ENCODE measurements around the gene ITGB5.

- TF ChIP-seq CTCF (conservative IDR thresholded peaks at IDR 0.05 in 1 of 2, IDR thresholded peaks at IDR 0.05 in 1 of 2; ENCODE audit: extremely low read depth in 1 of 2, insufficient read depth in 1 of 2, low read depth in 1 of 2, low read length in 2 of 2) (no peak), EZH2 (IDR thresholded peaks at IDR 0.05; ENCODE audit: borderline replicate concordance, low read length) (no peak)
These were observed 114.9 kb downstream of the ITGB5 start for GRCh38 chr3:124772081-124772831.
